Subcutaneous adipose tissue (tissue), 4 donors: ENCODE measurements around the gene SLMAP. TPM values are rescaled to one million over a fixed set of nuclear protein-coding genes. Genes with fewer than 3 reads are reported as not detected.

ENCODE experiments used
- CTCF ChIP-seq: fragments of 450-650 bp; IDR thresholded peaks from one replicate; pipeline ENCODE4 v1.5.1; 2016; ENCODE audit warnings: low read depth, mild to moderate bottlenecking, control low read depth, antibody characterized with exemption, moderate library complexity
- total RNA-seq, 4 donors: library from RNA; depleted of rRNA; stranded (reverse); fragments of >200 nt; gene quantifications; one replicate each; pipeline ENCODE4 v1.1.0, GENCODE V29; 2016

SLMAP gene
- total RNA-seq, 4 donors from 2014 or later = 42.2 to 66.1 (median 54.2) TPM

- TF ChIP-seq CTCF = no peak
These were observed 171.1 kb downstream of the SLMAP start for GRCh38 chr3:57927166-57927565.

- no peak for TF ChIP-seq CTCF
These were observed 171.8 kb downstream of the SLMAP start for GRCh38 chr3:57927916-57928315.

GRCh38 chr3:57928511-57928910 is 172.4 kb downstream of the SLMAP start:
- TF ChIP-seq CTCF = no peak

GRCh38 chr3:57929988-57930387 is 173.9 kb downstream of the SLMAP start:
- TF ChIP-seq CTCF = no peak

GRCh38 chr3:57933602-57934001 is 177.5 kb downstream of the SLMAP start:
- TF ChIP-seq CTCF = no peak

- TF ChIP-seq CTCF = no peak
These were observed 178.3 kb downstream of the SLMAP start for GRCh38 chr3:57934373-57934772.

GRCh38 chr3:57935539-57935938 is 179.4 kb downstream of the SLMAP start:
- TF ChIP-seq CTCF = no peak
